NK-92 treated with Interleukin-12 subunit alpha and Interleukin-12 subunit beta, amount 100 ng/mL, for 24 hours (cell line): Measurements from ENCODE around the gene KRTAP2-4.
"Not testable (repeated sequence)": the region's sequence is repeated elsewhere in the genome, so short reads cannot be mapped to it uniquely, and the experiment has no call there.

Source experiments
- DNase-seq: peaks from one replicate; lab custom pipeline; 2025; lab: John Stamatoyannopoulos, UW

KRTAP2-4 gene

DNA sequence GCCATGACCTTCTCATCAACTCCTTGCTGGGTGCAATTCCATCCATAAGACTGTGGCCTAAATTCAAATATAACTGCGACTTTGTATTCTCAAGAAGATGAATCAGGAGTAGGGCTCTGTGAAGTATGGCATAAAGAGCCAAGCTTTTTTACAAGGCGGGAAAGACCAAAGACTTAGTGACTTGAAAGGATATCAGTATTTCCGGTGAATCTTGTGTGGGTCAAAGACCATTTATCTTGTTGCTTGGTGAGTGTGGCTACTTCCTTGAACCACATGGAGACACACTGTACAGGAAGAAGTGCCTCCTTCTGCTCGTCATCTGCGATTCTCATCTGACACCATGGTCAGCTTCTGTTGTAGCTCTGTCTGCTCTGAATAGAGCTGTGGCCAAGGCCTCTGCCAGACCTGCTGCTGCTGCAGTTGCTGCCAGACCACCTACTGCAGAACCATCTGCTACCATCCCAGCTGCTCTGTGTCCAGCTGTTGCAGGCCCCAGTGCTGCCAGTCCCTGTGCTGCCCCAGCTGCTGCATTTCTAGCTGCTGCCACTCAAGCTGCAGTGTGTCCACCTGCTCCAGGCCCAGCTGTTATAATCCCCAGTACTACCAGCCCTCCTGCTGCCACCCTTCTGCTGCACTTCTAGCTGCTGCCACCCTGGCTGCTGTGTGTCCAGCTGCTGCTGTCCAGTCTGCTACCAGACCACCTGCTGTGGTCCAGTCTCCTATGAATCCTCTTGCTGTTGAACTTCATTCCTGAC, 6.1 kb upstream of the KRTAP2-4 start:
- no peak for DNase-seq

DNA sequence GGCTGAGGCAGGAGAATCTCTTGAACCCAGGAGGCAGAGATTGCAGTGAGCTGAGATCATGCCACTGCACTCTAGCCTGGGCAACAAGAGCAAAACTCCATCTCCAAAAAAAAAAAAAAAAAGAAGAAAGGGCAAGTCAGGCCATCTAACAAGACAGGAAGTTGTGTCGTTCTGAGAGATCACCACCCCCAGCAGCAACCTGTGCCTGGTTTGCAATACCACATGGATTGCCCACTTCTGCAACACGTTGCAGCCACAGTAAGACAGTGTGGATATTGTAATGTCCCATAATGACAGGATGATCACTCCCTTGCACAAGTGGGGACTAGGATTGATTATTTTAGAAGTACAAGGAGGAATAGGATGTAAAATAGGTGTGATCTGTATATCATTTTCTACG, 3.4 kb upstream of the KRTAP2-4 start:
- DNase-seq, result no peak

DNA sequence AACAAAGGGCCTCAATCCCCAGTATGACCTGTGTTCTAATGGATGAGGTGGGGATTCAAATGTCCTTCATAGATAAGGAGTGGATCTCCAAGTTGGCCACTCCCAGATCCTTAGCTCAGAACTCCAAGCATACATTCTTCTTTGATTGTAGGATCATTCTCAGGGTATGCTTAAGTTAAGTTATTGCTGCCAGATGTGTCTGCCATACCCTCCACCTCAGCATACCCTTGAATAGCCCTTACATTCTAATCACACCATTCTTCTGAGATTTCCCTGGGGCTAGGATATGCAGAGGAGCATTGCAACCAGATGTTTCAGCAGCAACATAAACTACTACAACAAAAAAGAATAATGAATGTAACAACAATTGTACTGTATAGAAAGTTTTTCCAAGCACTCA, 1.6 kb upstream of the KRTAP2-4 start:
- DNase-seq, result no peak

DNA sequence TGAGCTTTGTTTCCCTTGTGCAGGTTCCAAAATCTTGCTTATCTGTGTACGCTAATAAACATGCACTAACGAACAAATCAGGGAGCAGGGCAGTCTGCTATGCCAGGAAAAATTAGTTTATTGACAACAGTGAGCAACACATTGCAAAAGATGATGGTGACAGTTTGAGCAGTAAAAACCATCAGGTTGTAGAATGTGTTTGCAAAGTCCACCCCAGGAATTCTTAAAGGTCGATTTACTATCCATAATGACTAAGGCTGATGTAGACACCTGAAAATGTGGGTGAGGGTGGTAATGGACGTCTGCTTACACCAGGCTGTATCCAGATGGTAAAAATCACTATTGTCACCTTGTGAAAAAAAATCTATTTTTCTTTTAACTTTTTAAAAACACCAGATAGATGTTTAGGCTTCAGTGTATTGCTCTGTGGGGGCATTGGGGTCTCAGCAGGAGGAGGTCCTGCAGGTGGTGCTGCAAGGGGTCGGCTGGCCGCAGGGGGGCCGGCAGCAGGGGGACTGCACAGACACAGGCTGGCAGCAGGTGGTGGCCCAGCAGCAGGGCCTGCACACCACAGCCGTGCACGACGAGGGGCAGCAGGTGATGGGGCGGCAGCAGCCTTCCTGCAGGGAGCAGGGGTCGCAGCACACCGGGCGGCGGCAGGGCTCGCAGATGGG, 526 bp downstream of the KRTAP2-4 start:
- not testable (repeated sequence) for DNase-seq

DNA sequence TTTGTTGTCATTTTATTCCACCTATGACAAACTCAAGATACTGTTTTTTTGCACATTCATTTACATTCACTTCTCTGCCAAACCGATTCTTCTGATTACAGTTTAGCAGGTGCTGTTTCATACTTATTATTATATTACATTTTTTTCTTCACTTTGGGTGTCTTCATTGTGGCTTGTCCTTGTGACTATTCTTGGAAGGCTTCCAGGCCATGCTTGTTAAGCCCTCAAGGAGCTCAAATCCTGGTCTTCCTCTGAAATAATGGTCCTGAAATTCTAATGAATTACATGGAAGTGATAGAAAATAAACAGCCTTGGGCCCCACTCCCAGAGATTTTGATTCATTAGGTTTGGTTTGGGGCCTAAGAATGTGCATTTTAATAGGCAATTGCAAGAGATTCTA, 1.4 kb downstream of the KRTAP2-4 start:
- DNase-seq, result no peak

DNA sequence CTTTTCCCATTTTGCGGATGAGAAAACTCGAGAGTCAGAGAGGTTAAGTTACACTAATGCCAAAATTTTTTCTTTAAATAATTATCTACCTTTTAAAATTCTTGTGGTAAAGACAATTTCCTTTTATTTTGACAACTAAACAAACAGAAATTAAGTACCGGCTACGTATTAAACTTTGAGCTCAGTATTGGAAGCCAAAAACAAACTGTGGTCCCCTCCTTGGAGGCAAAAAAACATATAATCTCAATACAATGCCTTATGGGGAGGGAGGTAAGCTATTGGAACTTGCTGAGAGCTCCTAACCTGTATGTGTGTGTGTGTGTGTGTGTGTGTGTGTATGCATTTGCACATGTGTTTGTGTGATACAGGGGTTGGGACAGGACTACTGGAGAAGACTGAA, 2.2 kb downstream of the KRTAP2-4 start:
- DNase-seq, result no peak

DNA sequence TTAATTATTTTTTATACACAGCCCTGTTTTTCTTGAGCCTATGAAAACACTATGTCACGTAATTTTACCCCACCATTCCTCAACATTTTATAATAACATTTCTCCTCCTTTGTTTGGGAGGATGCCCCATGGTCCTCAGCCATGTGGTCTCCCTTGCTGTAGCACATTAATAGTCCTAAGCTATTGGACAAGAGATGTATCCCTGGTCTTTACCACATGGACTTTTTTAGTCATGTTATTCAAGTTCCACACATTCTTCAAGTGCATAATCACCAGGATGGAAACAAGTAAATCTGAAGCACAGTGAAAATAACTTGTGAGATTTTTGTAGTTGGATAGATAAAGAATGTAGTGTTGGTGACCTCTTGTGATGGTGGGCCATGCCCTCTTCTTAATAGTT, 3.7 kb downstream of the KRTAP2-4 start:
- DNase-seq, result no peak

DNA sequence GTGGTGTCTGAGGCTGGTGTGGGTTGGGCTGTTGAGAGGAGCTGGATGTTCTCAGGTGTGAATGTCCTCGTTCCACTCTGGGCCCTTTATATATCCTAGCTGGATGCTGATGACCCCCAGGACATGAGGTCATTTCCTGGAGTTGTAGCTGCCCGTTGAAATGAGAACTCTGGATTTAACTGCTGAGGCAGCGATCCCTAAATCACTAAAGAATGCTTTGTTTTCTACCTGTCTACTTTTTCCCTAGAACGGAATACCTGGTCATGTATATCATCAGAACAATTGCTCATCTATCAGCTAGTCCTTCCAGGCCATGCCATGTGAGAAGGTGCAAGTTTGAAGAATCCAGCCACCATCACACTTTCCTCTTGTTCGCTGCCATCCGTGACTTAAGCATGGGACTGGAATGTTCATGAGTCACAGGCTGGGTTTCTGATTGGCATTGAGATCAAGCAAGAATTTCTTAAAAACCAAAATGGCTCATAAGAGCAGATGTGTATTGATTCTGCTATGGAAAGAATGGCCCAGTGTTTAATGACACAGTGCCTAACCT, 5.6 kb downstream of the KRTAP2-4 start, which contains the start of gene KRTAP2-3:
Gene KRTAP2-3 (minus strand): TSS at position 63 of the 553 bp plus-strand sequence. CDS start 64 bp downstream, outside the sequence.
- DNase-seq, result no peak

DNA sequence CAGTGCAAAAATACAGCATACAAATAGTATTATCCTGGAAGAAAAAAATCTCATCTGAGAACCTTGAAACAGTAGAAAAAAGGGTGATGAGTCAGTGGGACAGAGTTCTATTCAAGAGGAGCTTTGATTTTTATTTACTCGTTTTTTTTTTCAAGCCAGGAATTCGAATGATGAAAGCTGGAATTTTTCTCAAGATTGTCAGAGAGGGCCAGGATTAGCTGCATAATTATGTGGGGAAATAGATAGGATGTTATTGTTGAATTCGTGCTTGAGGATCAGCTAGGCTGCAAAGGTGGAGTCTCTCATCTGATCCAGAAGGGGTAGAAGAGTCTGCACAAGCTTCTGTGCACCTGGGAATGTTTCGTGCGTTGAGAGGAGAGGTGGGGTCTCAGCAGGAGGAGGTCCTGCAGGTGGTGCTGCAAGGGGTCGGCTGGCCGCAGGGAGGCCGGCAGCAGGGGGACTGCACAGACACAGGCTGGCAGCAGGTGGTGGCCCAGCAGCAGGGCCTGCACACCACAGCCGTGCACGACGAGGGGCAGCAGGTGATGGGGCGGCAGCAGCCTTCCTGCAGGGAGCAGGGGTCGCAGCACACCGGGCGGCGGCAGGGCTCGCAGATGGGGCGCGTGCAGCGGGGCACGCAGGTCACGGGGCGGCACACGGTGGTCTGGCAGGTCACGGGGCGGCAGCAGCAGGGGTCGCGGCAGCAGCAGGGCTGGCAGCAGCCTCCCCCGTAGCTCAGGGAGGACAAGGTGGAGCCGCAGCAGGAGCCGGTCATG, 6.2 kb downstream of the KRTAP2-4 start:
- DNase-seq, result not testable (repeated sequence)

DNA sequence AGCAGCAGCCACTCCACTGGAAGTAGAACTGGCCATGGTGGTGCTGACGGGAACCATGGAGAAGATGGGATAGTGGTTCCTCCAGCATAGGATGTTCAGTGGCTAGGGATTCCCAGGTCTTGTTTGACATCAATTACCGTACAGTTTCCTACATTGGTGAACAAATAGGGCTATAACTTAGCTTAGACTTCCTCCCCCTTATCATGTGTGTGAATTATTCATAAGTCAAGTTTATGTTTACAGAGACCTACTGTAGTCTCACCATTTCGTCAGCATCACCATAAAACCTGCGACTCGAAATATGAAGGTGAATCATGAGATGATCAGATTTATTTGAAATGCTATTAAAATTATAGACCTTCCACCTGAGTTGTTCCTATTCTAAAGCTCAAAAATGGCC, 6.9 kb downstream of the KRTAP2-4 start:
- no peak for DNase-seq

DNA sequence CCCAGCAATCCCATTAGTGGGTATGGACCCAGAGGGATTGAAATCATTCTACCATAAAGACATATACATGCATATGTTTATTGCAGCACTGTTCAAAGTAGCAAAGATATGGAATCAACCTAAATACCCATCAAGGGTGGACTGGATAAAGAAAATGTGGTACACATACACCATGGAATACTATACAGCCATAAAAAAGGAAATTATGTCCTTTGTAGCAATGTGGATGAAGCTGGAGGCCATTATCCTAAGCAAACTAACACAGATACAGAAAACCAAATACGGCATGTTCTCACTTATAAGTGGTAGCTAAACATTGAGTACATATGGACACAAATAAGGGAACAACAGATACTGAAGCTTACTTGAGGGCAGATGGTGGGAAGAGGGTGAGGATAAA, 8.1 kb downstream of the KRTAP2-4 start:
- no peak for DNase-seq

DNA sequence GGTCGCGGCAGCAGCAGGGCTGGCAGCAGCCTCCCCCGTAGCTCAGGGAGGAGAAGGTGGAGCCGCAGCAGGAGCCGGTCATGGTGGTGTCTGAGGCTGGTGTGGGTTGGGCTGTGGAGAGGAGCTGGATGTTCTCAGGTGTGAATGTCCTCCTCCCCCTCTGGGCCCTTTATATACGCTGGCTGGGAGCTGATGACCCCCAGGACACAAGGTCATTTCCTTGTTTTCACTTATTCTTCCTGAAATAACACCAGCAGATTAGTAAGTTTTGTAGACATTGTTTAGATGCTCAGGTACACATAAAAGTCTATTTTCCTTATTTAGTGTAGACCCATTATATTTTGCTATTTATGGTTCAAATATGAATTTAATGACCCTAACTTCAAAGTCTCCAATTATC, 10.5 kb downstream of the KRTAP2-4 start, which contains the start of gene KRTAP2-2:
Gene KRTAP2-2 (minus strand): TSS at position 101 of the 400 bp plus-strand sequence. CDS start 19 bp downstream, at position 82.
- DNase-seq, result not testable (repeated sequence)

DNA sequence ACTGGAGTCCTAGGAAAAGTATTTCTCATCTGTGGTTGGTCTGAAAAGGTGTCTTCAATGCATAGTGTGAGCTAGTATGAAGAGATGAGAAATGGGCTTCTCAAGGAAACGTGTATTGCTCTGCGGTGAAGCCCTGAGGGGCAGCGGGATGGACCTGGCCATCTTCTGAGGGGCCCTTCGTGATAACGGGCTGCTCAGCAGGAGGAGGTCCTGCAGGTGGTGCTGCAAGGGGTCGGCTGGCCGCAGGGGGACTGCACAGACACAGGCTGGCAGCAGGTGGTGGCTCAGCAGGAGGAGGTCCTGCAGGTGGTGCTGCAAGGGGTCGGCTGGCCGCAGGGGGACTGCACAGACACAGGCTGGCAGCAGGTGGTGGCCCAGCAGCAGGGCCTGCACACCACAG, 11.1 kb downstream of the KRTAP2-4 start:
- not testable (repeated sequence) for DNase-seq

DNA sequence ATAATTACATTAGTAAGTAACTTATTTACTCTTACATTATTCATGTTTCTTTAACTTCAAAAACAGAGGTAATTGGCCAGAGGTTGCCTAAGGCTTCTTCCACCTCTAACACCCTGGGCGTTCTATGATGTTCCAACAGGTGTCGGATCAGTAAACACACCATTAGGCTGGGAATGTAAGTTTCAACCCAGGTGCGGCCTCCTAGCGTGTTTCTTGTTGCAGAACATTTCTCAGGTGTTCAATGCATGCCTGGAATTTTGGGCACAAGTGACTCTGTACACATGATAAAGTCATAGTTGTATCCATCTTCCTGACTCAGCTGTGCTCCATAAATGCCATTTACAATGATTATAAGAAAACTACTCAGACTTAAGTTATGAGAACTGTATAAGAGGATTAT, 11.7 kb downstream of the KRTAP2-4 start:
- no peak for DNase-seq

DNA sequence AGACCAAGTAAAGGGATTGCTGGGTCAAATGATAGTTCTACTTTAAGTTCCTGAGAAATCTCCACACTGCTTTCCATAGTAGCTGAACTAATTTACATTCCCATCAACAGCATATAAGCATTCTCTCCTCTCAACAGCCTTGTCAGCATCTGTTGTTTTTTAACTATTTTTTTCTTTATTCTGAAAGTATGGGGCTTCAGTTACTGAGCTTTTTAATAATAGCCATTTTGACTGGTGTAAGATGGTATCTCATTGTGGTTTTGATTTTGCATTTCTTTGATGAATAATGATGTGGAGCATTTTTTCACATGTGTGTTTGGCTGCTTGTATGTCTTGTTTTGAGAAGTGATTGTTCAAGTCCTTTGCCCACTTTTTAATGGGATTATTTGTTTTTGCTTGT, 13.1 kb downstream of the KRTAP2-4 start:
- DNase-seq, result no peak

DNA sequence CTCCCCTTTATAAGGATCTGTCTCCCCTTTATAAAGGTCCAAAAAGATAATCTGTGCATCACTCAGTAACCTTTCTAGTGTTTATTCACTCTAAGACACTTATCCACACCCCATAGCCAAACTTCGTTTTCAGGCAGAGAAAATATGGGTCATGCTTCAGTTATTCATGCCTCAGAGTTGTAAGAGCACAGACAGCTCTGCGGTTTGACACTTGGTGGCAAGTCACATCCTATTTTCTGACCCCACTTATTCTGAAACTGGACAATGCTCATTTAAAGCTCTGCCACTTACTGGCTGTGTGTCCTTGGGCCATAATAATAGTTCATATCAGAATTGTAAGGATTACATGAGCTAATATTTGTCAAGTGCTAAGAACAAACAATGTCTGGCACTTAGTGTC, 16.6 kb downstream of the KRTAP2-4 start:
- no peak for DNase-seq

DNA sequence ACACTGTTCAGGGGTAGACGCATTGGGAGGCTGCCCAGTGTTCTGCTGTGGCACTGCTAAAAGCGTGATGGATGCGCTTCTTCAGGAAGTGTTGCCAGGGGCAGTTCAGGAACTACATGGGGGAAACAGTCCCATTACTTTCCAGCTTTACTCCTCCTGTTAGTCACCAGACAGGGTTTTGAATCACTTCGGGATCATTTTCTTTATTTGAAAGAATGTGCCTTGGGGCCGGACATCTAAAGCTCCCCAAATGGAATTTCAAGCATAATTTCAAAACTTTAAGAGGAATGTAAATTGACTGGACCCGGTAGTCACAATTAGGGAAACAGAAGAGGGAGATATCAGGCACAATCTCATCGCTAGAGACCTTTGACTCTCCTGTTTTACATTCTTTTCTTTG, 17.2 kb downstream of the KRTAP2-4 start:
- no peak for DNase-seq

DNA sequence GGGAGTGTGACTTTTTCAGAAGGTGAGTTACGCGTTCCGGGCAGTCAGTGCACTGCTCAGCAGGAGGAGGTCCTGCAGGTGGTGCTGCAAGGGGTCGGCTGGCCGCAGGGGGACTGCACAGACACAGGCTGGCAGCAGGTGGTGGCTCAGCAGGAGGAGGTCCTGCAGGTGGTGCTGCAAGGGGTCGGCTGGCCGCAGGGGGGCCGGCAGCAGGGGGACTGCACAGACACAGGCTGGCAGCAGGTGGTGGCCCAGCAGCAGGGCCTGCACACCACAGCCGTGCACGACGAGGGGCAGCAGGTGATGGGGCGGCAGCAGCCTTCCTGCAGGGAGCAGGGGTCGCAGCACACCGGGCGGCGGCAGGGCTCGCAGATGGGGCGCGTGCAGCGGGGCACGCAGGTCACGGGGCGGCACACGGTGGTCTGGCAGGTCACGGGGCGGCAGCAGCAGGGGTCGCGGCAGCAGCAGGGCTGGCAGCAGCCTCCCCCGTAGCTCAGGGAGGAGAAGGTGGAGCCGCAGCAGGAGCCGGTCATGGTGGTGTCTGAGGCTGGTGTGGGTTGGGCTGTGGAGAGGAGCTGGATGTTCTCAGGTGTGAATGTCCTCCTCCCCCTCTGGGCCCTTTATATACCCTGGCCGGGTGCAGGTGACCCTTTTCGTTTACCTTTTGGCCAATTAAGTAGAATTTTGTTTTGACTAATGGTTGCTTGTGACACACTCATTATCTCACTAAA, 18.8 kb downstream of the KRTAP2-4 start, which contains the start of gene KRTAP2-1:
Gene KRTAP2-1 (minus strand): TSS at position 582 of the 731 bp plus-strand sequence. CDS start 49 bp downstream, at position 533.
- DNase-seq, result not testable (repeated sequence)

DNA sequence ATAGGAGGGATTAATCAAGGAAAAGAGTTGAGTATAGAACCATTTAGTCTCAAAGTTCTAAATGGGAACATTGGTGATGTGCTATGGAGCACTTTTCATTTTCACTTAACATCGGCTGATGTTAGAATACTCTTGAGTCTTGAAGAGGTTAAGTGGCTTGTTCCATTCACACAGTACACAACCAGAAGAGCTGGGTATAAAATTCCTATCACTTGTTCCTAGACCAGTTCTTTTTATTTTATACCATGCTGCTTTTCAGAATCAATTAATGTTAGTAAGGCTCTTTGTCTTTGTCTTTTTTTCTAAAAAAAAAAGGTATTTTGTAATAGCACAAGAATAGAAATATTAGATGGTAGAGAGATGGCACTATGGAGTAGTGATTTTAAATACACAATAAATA, 22.7 kb downstream of the KRTAP2-4 start:
- no peak for DNase-seq

DNA sequence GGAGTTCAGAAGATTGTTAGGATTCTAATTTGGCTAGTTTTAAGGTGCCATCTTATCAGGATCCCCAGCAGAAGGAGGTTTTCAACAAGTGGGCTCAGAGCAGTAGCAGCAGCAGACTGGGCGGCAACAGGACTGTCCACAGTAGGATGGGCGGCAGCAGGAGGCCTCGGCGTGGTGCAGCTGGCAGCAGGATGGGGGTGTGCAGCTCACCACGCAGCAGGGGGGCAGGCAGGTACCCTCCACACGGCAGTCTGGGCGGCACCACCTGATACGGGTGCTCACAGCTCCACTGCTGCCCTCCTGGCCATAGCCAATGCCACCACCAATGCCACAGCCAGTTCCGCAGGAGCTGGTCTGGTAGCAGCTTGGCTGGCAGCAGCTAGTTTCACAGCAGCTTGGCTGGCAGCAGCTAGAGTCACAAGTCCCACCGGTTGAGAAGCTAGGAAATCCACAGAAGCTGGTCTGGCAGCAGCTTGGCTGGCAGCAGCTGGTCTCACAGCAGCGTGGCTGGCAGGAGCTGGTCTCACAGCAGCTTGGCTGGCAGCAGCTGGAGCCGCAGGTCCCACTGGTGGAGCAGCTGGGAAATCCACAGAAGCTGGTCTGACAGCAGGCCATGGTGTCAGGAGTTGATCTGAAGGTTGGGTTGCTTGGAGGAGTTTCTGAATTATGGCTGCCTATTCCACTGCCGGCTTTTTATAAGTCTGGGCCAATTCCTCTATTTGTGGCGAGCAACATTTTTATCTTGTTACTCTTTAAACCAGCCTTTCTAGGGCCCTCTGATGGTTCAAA, 24.7 kb downstream of the KRTAP2-4 start, which contains the start of gene KRTAP1-1:
Gene KRTAP1-1 (minus strand): TSS at position 668 of the 789 bp plus-strand sequence. CDS start 53 bp downstream, at position 615.
- DNase-seq, result not testable (repeated sequence)
